Activated CD4-positive, alpha-beta T cell treated with anti-CD3 and anti-CD28 coated beads, Interleukin-2, amount 10 ng/mL, durations not matched to agents 24 days and 14 days (primary cell): ENCODE data around the gene ADAM10. TPM values are rescaled to one million over a fixed set of nuclear protein-coding genes. Genes with fewer than 3 reads are reported as not detected.

Source experiments
- DNase-seq: peaks from one replicate; pipeline ENCODE4 v3.0.0; 2022
- H3K27ac Mint-ChIP-seq: one replicate; pipeline ENCODE4 v1.8.0; 2022; ENCODE audit warnings: mild to moderate bottlenecking, mixed read lengths
- H3K27me3 Mint-ChIP-seq: one replicate; pipeline ENCODE4 v1.8.0; 2022; ENCODE audit warnings: mixed read lengths
- H3K36me3 Mint-ChIP-seq: one replicate; pipeline ENCODE4 v1.8.0; 2022; ENCODE audit warnings: low read depth, mild to moderate bottlenecking, mixed read lengths
- H3K4me1 Mint-ChIP-seq: one replicate; pipeline ENCODE4 v1.8.0; 2021; ENCODE audit warnings: mixed read lengths
- H3K4me3 Mint-ChIP-seq: one replicate; pipeline ENCODE4 v1.8.0; 2022; ENCODE audit warnings: mild to moderate bottlenecking, moderate library complexity, mixed read lengths
- H3K9me3 Mint-ChIP-seq: one replicate; pipeline ENCODE4 v1.8.0; 2021; ENCODE audit warnings: mixed read lengths
- intact Hi-C: fragments of 100-400 bp; cut with micrococcal nuclease; formaldehyde crosslinking; loops from one replicate; pipeline ENCODE4 v1.15.1; 2023
- total RNA-seq: library from RNA; stranded (reverse); gene quantifications from 2 replicates; pipeline ENCODE4 v1.2.3, GENCODE V29; 2022

ADAM10 gene
- total RNA-seq, 1 donor from 2014 or later = 103 TPM

DNA sequence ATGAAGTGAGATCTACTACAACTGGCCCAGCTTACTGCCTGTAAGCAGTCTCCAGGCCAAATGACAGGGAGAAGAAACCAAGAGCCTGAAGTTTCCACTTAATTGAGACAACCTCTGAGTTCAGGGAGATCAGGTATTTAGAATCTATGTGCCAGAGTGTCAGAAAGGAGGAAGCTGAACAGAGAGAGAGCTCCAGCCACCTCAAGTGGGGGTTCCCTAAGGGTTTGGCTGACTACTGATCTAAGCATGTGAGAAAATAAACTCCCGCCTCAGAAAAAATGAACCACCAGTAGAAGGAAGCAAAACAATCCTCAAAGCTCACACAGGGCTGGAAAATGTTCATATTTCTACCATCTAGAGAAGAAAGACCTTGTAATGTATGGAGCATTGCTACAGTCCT is 25.0 kb downstream of the ADAM10 start:
- Mint-ChIP-seq H3K36me3 (peaks cover 22% of the 10 kb centered on the region), H3K27me3 (no peaks in the 10 kb centered on the region), H3K4me1 (peaks cover 21% of the 10 kb centered on the region), H3K9me3 (peaks cover 3% of the 10 kb centered on the region), H3K4me3 (no peak overlapping the region), H3K27ac (peak overlapping the region; percentile 27)
- intact Hi-C loops = no loop called here
- no peak for DNase-seq

DNA sequence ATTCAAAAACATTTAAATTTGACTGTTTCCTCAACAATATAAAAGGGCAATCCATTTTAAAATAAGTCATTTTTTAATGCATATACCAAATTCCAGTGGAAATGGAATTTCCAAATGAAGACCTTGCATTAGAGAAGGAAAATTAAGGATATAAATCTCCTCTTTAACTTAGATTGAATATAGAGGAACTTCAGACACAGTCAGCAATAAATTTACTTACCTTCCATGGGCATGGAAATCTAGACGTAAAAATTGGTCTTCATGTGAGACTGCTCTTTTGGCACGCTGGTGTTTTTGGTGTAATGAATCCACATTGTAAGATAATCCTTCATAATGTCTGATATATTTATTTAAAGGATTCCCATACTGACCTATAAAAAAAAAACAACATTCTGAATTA is 32.1 kb downstream of the ADAM10 start:
- Mint-ChIP-seq H3K36me3 (peaks cover 31% of the 10 kb centered on the region), H3K27me3 (no peaks in the 10 kb centered on the region)
- intact Hi-C loops = no loop called here

DNA sequence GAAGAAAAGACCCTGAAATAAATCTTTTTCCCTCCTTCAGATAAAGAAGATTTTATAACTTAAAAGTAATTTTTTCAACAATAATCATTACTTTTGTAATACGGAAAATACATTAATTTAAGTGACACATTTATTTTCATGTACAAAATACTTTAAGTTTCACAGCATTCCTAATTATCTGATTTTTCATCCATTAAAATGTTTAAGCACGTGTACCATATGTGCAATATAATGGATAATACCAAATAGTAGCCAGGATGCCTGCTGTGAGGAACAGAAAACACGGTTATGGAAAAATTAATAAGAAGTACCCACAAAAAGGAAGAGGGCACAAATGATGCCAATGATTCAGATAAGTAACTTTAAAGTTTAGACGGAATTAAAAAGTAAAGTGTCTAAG is 33.5 kb downstream of the ADAM10 start:
- Mint-ChIP-seq H3K4me1 (peaks cover 14% of the 10 kb centered on the region), H3K27ac (no peak overlapping the region)

More for the DNA sequence above, 32.1 kb downstream of the ADAM10 start:
- Mint-ChIP-seq H3K27ac (no peak overlapping the region), H3K9me3 (peaks cover 3% of the 10 kb centered on the region), H3K4me1 (peaks cover 15% of the 10 kb centered on the region), H3K4me3 (no peak overlapping the region)
- DNase-seq = no peak

DNA sequence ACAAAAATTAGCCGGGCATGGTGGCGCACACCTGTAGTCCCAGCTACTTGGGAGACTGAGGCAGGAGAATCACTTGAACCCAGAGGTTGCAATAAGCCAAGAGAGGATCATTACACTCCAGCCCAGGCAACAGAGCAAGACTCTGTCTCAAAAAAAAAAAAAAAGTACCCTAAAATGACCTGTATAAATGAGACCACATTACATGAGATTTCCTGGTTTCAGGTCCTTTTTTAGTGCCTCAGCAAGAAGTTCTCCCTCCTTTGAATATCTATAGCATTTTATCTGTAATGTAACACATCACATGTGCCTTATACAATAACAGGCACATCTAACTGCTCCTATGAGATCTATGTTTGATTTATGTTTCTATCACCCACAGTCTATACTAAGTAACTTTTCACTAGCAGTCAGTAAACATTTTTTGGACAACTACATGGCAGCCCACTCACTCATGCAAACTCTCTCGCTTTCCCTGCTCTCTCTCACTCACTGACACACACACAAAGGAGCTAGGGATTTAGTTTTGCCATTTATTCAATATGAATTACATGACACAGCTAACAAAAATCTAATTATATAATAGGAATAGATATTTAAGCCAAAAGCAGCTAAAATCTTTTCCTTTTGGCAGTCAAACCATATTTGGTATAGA is 34.1 kb downstream of the ADAM10 start:
- DNase-seq = no peak
- no peak overlapping the region for H3K27ac Mint-ChIP-seq
- peaks cover 11% of the 10 kb centered on the region for H3K4me1 Mint-ChIP-seq
- H3K9me3 Mint-ChIP-seq = no peaks in the 10 kb centered on the region
- H3K27me3 Mint-ChIP-seq = no peaks in the 10 kb centered on the region
- H3K4me3 Mint-ChIP-seq = no peak overlapping the region
- H3K36me3 Mint-ChIP-seq = peaks cover 30% of the 10 kb centered on the region
- intact Hi-C loops = no loop called here

More for the DNA sequence above, 33.5 kb downstream of the ADAM10 start:
- Mint-ChIP-seq H3K4me3 (no peak overlapping the region), H3K9me3 (peaks cover 2% of the 10 kb centered on the region), H3K27me3 (no peaks in the 10 kb centered on the region), H3K36me3 (peaks cover 29% of the 10 kb centered on the region)
- intact Hi-C loops = no loop called here
- DNase-seq = no peak

DNA sequence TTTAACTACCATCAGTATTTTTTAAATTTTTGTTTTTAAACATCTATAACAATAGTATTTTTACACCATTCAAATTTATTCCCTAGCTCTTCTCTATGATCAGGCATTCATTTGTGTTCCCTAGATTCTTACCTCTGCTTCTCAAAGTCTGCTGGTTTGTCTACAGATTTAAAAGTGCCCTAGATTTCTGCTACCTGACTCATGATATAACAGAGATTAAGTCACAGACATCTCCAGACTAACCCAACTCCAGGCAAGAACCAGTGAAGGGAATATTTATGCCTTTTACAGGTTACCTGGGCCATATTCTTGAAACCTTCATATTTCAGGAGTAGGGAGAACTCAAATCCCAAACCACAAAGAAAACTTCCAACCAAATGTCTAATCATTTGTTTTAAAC is 38.8 kb downstream of the ADAM10 start:
- Mint-ChIP-seq H3K27ac (no peak overlapping the region), H3K9me3 (no peaks in the 10 kb centered on the region), H3K36me3 (peaks cover 46% of the 10 kb centered on the region), H3K4me3 (no peak overlapping the region), H3K4me1 (peaks cover 25% of the 10 kb centered on the region), H3K27me3 (no peaks in the 10 kb centered on the region)
- intact Hi-C loops = no loop called here
- DNase-seq = no peak

DNA sequence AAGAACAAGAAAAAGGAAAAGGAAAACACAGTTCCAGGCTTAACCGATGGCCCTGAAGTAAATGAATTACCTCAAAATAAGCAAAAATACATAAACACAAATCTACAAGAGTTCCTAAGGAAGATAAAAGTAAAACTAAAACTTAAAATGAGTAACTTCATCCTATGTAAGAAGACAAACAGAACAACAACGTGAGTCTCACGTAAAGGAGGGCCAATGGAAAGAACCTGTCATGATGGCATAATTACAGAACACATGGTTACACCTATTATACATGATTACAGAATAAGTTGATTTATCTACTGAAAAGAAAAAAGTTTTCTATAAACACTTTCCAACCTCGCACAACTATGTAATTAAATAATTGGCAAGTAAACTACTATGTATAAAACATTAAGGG is 42.1 kb downstream of the ADAM10 start:
- H3K9me3 Mint-ChIP-seq = peaks cover 6% of the 10 kb centered on the region
- H3K36me3 Mint-ChIP-seq = peaks cover 55% of the 10 kb centered on the region
- peak overlapping the region; percentile 58 for H3K27ac Mint-ChIP-seq
- H3K4me3 Mint-ChIP-seq = no peak overlapping the region
- intact Hi-C loops = loop anchor here (5.0 to 10.0 kb wide), 2 partner anchors 40 to 113 kb away; partner anchors contain the start of gene ADAM10
- no peak for DNase-seq
- H3K4me1 Mint-ChIP-seq = peaks cover 34% of the 10 kb centered on the region
- no peaks in the 10 kb centered on the region for H3K27me3 Mint-ChIP-seq

DNA sequence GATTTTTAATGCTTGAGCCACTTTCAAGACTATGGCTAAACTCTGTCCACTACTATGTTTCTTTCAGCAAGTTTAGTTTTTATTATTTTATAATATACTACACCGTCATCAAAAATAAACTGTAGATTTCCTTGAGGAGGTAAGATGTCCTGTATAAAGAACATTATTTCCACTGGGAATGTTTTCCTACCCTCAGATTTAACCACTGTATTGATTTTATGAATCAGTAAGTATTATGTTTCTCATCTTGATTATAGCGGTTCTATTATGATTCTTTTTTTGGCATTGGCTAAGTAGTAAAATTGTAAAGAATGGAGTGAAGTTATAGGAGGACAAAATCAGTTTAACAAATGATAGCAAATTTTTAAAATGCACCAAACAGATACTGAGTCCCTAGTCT is 44.4 kb downstream of the ADAM10 start:
- H3K36me3 Mint-ChIP-seq = peaks cover 69% of the 10 kb centered on the region
- H3K9me3 Mint-ChIP-seq = peaks cover 10% of the 10 kb centered on the region
- peaks cover 40% of the 10 kb centered on the region for H3K4me1 Mint-ChIP-seq
- intact Hi-C loops = loop anchor here (5.0 to 10.0 kb wide), 2 partner anchors 42 to 110 kb away; partner anchors contain the start of gene ADAM10
- DNase-seq = no peak
- no peak overlapping the region for H3K4me3 Mint-ChIP-seq
- H3K27ac Mint-ChIP-seq = no peak overlapping the region
- no peaks in the 10 kb centered on the region for H3K27me3 Mint-ChIP-seq

DNA sequence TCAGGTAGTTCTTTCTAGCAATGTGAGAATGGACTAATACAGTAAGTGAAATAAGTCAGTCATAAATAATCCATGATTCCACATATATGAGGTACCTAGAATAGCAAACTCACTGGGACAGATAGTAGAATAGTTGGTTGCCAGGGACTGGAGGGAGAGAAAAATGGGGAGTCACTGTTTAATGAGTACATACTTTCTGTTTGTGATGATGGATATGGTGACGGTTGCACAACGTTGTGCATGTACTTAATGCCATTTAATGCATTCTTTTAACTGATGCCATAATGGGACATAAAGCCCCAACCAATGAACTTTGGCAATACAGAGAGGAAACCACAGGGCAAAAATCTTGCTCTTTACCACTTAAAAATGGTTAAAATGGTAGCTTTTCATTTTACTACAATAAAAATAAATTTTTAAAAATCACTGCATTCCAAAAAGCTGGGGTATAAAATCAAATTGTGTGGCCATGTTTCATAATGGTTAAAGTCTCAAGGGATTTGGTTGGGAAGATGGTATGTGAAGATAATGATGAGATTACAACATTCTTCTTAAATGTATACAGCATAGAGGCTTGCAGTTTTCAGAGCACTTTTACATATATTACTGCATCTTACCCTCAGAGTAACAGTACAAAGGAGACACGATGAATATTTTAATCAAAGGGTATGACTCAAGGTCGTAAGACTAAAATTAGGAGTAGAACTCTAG is 45.2 kb downstream of the ADAM10 start:
- intact Hi-C loops = loop anchor here (10.0 kb wide), 1 partner anchor 110 kb away; no protein-coding TSS in a partner anchor
- H3K4me1 Mint-ChIP-seq = peaks cover 43% of the 10 kb centered on the region
- H3K36me3 Mint-ChIP-seq = peaks cover 74% of the 10 kb centered on the region

DNA sequence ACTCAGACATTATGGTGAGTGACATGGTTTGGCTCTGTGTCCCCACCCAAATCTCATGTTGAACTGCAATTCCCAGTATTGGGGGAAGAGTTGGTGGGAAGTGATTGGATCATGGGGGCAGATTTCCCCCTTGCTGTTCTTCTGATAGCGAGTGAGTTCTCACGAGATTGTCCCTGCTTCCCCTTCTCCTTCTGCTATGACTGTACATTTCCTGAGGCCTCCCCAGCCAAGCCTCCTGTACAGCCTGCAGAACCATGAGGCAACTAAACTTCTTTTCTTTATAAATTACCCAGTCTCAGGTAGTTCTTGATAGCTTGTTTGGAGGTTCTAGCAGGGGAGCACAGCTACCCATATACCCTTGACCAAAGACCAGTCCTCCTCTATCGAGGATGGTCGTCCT is 45.9 kb downstream of the ADAM10 start:
- H3K4me1 Mint-ChIP-seq = peaks cover 47% of the 10 kb centered on the region
- peaks cover 77% of the 10 kb centered on the region for H3K36me3 Mint-ChIP-seq
- DNase-seq = no peak
- H3K4me3 Mint-ChIP-seq = no peak overlapping the region
- no peaks in the 10 kb centered on the region for H3K27me3 Mint-ChIP-seq
- peak overlapping the region; percentile 42 for H3K27ac Mint-ChIP-seq
- H3K9me3 Mint-ChIP-seq = peaks cover 21% of the 10 kb centered on the region
- intact Hi-C loops = loop anchor here (10.0 kb wide), 1 partner anchor 109 kb away; no protein-coding TSS in a partner anchor

More for the DNA sequence above, 45.2 kb downstream of the ADAM10 start:
- Mint-ChIP-seq H3K9me3 (peaks cover 16% of the 10 kb centered on the region), H3K4me3 (no peak overlapping the region), H3K27me3 (no peaks in the 10 kb centered on the region), H3K27ac (no peak overlapping the region)
- DNase-seq = no peak

DNA sequence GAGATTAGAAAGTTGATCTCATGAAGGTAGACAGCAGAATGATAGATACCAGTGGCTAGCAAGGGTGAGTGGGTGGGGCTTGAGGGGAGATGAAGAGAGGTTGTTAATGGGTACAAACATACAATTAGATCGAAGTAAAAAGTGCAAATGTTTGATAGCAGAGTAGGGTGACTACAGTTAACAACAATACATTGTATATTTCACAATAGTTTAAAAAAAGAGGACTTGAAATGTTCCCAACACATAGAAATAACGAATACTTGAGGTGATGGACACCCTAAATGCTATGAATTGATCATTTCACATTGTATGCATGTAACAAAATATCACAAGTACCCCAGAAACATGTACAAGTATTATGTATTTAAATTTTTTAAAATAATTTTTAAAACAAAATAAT is 47.3 kb downstream of the ADAM10 start:
- intact Hi-C loops = loop anchor here (10.0 kb wide), 1 partner anchor 107 kb away; no protein-coding TSS in a partner anchor
- peaks cover 28% of the 10 kb centered on the region for H3K9me3 Mint-ChIP-seq

DNA sequence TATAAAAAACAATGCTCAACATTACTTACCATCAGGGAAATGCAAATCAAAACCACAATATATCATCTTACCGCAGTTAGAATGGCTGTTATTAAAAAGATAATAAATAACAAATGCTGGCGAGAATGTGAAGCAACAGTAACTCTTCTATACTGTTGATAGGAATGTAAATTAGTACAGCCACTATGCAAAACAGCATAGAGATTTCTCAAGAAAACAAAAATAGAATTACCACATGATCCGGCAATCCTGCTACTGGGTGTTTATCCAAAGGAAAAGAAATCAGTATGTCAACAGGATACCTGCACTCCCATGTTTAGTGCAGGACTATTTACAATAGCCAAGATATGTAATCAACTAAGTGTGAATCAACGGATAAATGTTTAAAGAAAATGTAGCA is 48.1 kb downstream of the ADAM10 start:
- Mint-ChIP-seq H3K9me3 (peaks cover 28% of the 10 kb centered on the region), H3K4me1 (peaks cover 46% of the 10 kb centered on the region), H3K36me3 (peaks cover 70% of the 10 kb centered on the region), H3K27ac (no peak overlapping the region), H3K4me3 (no peak overlapping the region), H3K27me3 (no peaks in the 10 kb centered on the region)
- intact Hi-C loops = loop anchor here (10.0 kb wide), 1 partner anchor 107 kb away; no protein-coding TSS in a partner anchor
- no peak for DNase-seq

More for the DNA sequence above, 47.3 kb downstream of the ADAM10 start:
- H3K27me3 Mint-ChIP-seq = no peaks in the 10 kb centered on the region
- no peak overlapping the region for H3K27ac Mint-ChIP-seq
- H3K36me3 Mint-ChIP-seq = peaks cover 74% of the 10 kb centered on the region
- no peak for DNase-seq
- H3K4me1 Mint-ChIP-seq = peaks cover 45% of the 10 kb centered on the region
- H3K4me3 Mint-ChIP-seq = no peak overlapping the region

DNA sequence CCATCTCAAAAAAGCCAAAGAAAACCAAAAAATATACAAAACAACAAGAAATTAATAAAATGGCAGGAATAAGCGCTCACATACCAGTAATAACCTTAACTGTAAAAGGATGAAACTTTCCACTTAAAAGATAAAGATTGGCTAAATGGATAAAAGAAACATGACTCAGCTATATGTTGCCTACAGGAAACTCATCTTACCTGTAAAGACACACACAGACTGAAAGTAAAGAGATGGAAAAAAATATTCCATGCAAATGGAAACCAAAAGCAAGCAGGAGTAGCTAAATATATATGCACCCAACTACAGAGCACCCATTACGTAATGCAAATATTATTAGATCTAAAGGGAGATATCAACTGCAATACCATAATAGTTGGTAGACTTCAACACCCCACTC is 49.7 kb downstream of the ADAM10 start:
- Mint-ChIP-seq H3K4me1 (peaks cover 45% of the 10 kb centered on the region), H3K4me3 (peak overlapping the region; percentile 47), H3K9me3 (peaks cover 28% of the 10 kb centered on the region)

DNA sequence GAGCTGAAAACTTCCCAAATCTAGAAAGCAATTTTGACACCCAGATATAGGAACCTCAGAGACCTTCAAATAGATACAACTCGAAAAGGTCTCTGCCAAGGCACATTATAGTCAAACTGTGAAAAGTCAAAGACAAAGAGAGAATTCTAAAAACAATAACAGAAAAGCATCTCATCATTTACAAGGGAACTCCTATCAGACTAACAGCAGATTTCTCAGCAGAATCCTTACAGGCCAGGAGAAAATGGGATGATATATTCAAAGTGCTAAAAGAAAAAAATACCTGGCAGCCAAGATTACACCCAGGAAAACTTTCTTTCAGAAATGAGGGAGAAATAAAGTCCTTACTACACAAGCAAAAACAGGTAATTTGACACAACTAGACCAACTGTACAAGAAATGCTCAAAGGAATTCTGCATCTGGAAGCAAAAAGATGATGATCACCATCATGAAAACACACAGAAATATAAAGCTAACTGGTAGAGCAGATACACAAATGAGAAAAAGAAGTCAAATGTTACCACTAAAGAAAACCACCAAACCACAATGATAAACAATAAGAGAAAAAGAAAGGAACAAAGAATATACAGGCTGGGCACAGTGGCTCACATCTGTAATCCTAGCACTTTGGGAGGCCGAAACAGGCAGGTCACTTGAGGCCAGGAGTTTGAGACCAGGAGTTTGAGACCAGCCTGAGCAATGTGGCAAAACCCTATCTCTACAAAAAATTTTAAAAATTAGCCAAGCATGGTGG is 50.4 kb downstream of the ADAM10 start:
- intact Hi-C loops = no loop called here
- Mint-ChIP-seq H3K9me3 (peaks cover 26% of the 10 kb centered on the region), H3K36me3 (peaks cover 62% of the 10 kb centered on the region), H3K4me3 (peak overlapping the region; percentile 47), H3K4me1 (peaks cover 45% of the 10 kb centered on the region), H3K27ac (peak overlapping the region; percentile 87), H3K27me3 (no peaks in the 10 kb centered on the region)
- DNase-seq = peak; percentile 63

More for the DNA sequence above, 49.7 kb downstream of the ADAM10 start:
- intact Hi-C loops = loop anchor here (10.0 kb wide), 1 partner anchor 105 kb away; no protein-coding TSS in a partner anchor
- Mint-ChIP-seq H3K36me3 (peaks cover 63% of the 10 kb centered on the region), H3K27ac (peak overlapping the region; percentile 87), H3K27me3 (no peaks in the 10 kb centered on the region)
- DNase-seq = no peak
